RWPE2 (cell line): Measurements from ENCODE around the gene PLCL1.

Source experiments
- ATAC-seq: fragments of 200-7000 bp; cut with Tn5 transposase; 3 replicates; pipeline ENCODE4 v1.9.1; 2021; ENCODE audit warnings: low read depth
- DNase-seq: peaks from one replicate; pipeline ENCODE4 v3.0.0-alpha.2; 2020; ENCODE audit warnings: low spot score
- H3K27ac ChIP-seq: fragments of 450-650 bp; 2 replicates; pipeline ENCODE4 v1.5.1; 2017; ENCODE audit warnings: mild to moderate bottlenecking; ENCODE audit not compliant: poor library complexity, severe bottlenecking
- H3K27me3 ChIP-seq: fragments of 250-450 bp; sonication (Bioruptor Pico); 2 replicates; pipeline ENCODE4 v1.5.1; 2021; ENCODE audit warnings: mild to moderate bottlenecking, moderate library complexity; ENCODE audit not compliant: insufficient read depth, poor library complexity, severe bottlenecking
- H3K36me3 ChIP-seq: fragments of 250-450 bp; sonication (Bioruptor Pico); 2 replicates; pipeline ENCODE4 v1.5.1; 2020; ENCODE audit warnings: low read depth, mild to moderate bottlenecking, moderate library complexity
- H3K4me1 ChIP-seq: fragments of 250-450 bp; sonication (Bioruptor Pico); 2 replicates; pipeline ENCODE4 v1.5.1; 2021; ENCODE audit warnings: mild to moderate bottlenecking, moderate library complexity; ENCODE audit not compliant: insufficient read depth, poor library complexity, severe bottlenecking
- H3K4me3 ChIP-seq: fragments of 250-450 bp; sonication (Bioruptor Pico); 2 replicates; pipeline ENCODE4 v1.5.1; 2021; ENCODE audit warnings: mild to moderate bottlenecking, moderate library complexity; ENCODE audit not compliant: severe bottlenecking
- H3K9me3 ChIP-seq: fragments of 250-450 bp; sonication (Bioruptor Pico); 2 replicates; pipeline ENCODE4 v1.5.1; 2021; ENCODE audit warnings: mild to moderate bottlenecking, moderate library complexity; ENCODE audit not compliant: severe bottlenecking
- CTCF ChIP-seq: fragments of 450-650 bp; IDR thresholded peaks from one replicate; pipeline ENCODE4 v1.5.1; 2017; ENCODE audit warnings: mild to moderate bottlenecking, moderate library complexity; ENCODE audit not compliant: poor library complexity, severe bottlenecking

The PLCL1 gene

GRCh38 chr2:197786010-197786877 is 18.1 kb upstream of the PLCL1 start:
- Histone ChIP-seq H3K9me3 (no peaks in the 10 kb centered on the region), H3K4me1 (no peaks in the 10 kb centered on the region), H3K27ac (no peak overlapping the region), H3K36me3 (no peaks in the 10 kb centered on the region), H3K27me3 (peaks cover 43% of the 10 kb centered on the region), H3K4me3 (no peak overlapping the region)
- peak; percentile 38; the same call in 2 of the 3 replicates for ATAC-seq
- DNase-seq: peak; percentile 44
- TF ChIP-seq CTCF: peak; percentile 49

GRCh38 chr2:197793456-197793855 is 10.9 kb upstream of the PLCL1 start:
- Histone ChIP-seq H3K9me3 (no peaks in the 10 kb centered on the region), H3K27me3 (peaks cover 6% of the 10 kb centered on the region), H3K4me1 (no peaks in the 10 kb centered on the region), H3K27ac (no peak overlapping the region), H3K36me3 (no peaks in the 10 kb centered on the region), H3K4me3 (no peak overlapping the region)
- ATAC-seq (no peak), DNase-seq (no peak)
- TF ChIP-seq CTCF: no peak

GRCh38 chr2:197795277-197795676 is 9.1 kb upstream of the PLCL1 start:
- DNase-seq (no peak), ATAC-seq (no peak)
- Histone ChIP-seq H3K36me3 (no peaks in the 10 kb centered on the region), H3K9me3 (no peaks in the 10 kb centered on the region), H3K4me3 (no peak overlapping the region), H3K27me3 (peaks cover 4% of the 10 kb centered on the region), H3K27ac (no peak overlapping the region), H3K4me1 (no peaks in the 10 kb centered on the region)
- no peak for TF ChIP-seq CTCF

DNA sequence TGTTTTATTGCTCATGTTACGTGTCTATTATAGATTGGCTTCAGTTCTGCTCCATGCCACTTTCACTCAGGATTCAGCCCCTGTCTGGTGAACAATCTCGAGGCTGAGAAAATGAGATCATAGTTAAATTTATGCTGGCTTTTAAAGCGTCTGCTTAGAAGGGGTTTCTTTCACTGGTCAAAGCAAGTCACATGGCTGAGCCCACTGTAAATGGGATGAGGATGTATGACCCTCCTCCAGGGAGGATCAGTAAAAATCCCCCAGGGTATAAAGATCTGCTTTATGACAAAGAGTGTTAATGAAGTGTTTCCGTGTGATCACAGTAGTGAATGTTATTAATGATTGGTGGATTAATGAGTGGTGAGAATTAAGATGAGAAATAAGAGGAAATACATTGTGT is 6.2 kb upstream of the PLCL1 start:
- Histone ChIP-seq H3K27ac (no peak overlapping the region), H3K9me3 (no peaks in the 10 kb centered on the region), H3K4me3 (no peak overlapping the region), H3K36me3 (no peaks in the 10 kb centered on the region), H3K27me3 (peaks cover 14% of the 10 kb centered on the region), H3K4me1 (no peaks in the 10 kb centered on the region)
- no peak for TF ChIP-seq CTCF
- no peak for DNase-seq
- no peak for ATAC-seq

DNA sequence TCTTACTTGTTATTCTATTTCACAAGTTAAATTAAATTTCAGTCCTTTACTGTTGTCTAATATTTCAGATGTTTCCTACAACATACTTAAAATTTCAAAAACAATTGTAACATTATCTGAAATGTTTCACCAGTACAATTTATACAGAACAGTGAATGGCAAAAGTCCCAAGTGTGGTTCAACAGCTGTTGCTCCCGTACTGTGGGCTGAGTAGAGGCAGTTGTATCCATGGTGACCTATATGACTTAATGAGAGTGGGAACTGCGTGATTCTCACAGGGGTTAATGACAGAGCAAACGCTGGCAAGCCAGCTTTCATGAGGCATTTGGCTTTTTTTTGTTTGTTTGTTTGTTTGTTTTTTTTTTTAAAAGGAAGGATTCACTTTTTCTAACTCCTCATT is 5.3 kb upstream of the PLCL1 start:
- Histone ChIP-seq H3K9me3 (no peaks in the 10 kb centered on the region), H3K27me3 (peaks cover 23% of the 10 kb centered on the region), H3K4me1 (no peaks in the 10 kb centered on the region), H3K27ac (no peak overlapping the region), H3K36me3 (no peaks in the 10 kb centered on the region), H3K4me3 (no peak overlapping the region)
- DNase-seq (no peak), ATAC-seq (no peak)
- no peak for TF ChIP-seq CTCF
